Fibroblast of peridontal ligament (primary cell): ENCODE measurements around the gene QRICH2.
A peak's percentile ranks its signal among the peaks of the same experiment; 100 is the strongest.
"Not testable (repeated sequence)": the region's sequence is repeated elsewhere in the genome, so short reads cannot be mapped to it uniquely, and the experiment has no call there.

Source experiments
- DNase-seq: peaks from one replicate; pipeline ENCODE4 v3.0.0-alpha.2; 2010; ENCODE audit errors: extremely low read depth

The QRICH2 gene

GRCh38 chr17:76265624-76266243, 42.3 kb downstream of the QRICH2 start:
- DNase-seq, result peak; percentile 50

DNA sequence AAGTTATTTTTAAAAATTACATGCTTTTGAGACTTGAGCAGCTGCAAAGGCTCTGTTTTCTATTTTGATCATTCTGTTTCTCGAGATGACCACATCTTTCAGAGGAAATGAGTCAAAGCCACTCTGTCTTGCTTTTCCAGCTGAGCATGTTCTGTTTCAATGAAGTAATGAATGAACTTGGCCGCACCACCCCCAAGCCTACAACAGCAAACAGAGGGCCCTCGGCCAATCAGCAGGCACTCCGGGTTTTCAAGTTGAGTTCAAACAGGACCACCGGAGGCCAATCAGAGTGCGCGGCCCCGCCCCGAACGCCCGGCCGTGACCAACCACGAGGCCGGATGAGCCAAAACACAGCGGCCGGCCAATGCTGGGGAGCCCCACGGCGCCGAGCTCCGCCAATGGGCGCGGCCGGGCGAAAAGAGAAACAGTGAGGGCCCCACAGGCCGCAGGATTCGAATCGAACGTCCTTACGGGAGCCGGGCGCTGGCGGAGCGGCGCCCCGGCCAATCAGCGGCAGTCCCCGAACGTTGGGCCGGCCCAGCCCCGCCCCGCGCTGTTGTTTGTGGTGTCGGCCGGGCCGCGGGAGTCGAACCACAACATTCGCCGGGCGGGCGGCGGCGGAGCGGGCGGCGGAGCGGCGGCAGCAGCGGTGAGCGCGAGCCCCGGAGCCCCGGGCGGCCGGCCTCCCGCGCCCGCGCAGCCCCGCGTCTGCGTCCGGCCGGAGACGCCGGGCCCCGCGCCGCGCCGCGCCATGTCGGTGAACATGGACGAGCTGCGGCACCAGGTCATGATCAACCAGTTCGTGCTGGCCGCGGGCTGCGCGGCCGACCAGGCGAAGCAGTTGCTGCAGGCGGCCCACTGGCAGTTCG, 43.1 kb downstream of the QRICH2 start, which contains the start of gene UBALD2:
Gene UBALD2 (plus strand): TSS at position 594 of the 869 bp plus-strand sequence. CDS start 158 bp downstream, at position 752.
- peak; percentile 100 for DNase-seq

DNA sequence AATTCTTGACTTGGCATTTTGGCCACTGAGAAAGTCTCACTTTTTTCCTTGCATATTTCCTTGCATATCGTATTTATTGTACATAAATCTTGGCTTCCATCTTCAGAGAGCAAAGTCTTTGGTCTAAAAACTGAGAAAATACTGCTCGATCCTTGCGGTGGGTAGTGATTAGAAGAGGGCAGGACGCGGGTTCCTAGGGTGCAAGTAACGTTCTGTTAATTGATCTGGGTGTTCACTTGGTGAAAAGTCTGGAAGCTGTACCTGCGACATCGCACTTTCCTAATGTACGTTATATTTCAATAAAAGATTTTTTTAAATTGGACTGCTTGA, 43.7 kb downstream of the QRICH2 start:
- no peak for DNase-seq

- no peak for DNase-seq
Measured at GRCh38 chr17:76263896-76264295, 44.2 kb downstream of the QRICH2 start.

- no peak for DNase-seq
Measured at GRCh38 chr17:76262732-76263344, 45.2 kb downstream of the QRICH2 start.

DNA sequence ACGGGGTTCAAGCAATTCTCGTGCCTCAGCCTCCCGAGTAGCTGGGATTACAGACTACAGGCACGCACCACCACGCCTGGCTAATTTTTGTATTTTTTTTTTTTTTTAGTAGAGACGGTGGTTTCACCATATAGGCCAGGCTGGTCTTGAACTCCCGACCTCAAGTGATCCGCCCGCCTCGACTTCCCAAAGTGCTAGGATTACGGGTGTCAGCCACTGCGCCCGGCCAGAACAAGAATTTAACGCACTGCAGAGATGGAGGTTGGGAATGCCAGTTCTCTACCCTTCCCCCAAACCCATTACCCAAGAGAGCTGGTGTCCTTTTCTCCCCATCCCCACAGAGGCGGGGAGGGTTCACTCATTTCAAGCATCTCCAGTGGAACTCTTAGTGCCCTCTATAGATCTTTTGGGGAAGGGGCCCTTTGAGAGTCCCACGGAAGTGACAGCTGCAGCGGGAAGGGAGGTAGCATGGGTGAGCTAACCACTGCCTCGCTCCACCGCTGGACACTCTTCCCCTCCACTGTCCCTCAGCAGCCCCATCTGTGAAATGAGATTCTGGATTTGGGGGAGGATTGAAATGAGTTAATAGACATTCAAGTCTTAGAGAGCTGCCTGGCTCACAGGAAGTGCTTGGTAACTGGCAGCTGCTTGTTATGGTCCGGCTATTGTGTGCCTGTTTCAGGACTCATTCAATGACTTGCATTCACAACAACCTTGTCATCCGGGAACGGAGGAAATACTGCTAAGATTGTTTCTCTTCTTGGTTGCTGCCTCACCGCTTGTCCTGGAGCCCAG, 46.5 kb downstream of the QRICH2 start:
- peak; percentile 38 for DNase-seq

DNA sequence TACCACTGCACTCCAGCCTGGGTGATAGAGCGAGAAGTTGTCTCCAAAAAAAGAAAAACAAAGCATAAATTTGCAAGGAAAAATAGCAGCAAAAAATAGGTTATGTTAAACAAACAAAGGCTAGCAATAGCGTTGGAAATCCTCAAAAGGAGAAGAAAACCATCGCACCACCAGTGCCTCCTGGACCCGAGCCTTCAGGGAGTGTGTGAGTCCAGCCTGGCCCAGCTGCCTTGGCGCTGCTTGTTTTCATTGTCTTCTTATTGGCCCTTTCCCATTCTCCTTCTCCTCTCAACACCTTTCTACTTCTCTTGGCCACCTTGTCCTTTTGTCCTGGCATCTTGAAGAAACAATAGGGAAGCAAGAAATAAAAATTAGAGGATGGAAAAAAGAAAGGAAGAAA, 47.4 kb downstream of the QRICH2 start:
- DNase-seq, result no peak

DNA sequence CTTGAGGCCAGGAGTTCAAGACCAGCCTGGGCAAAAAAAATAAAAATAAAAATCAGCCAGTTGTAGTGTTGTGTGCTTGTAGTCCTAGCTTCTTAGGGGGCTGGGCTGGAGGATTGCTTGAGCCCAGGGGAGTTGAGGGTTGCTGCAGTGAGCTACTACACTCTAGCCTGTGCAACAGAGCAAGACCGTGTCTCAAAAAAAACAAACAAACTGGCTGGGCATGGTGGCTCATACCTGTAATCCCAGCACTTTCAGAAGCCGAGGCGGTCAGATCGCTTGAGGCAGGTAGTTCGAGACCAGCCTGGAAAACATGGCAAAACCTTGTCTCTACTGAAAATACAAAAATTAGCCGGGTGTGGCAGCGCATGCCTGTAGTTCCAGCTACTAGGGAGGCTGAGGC, 47.9 kb downstream of the QRICH2 start:
- no peak for DNase-seq

DNA sequence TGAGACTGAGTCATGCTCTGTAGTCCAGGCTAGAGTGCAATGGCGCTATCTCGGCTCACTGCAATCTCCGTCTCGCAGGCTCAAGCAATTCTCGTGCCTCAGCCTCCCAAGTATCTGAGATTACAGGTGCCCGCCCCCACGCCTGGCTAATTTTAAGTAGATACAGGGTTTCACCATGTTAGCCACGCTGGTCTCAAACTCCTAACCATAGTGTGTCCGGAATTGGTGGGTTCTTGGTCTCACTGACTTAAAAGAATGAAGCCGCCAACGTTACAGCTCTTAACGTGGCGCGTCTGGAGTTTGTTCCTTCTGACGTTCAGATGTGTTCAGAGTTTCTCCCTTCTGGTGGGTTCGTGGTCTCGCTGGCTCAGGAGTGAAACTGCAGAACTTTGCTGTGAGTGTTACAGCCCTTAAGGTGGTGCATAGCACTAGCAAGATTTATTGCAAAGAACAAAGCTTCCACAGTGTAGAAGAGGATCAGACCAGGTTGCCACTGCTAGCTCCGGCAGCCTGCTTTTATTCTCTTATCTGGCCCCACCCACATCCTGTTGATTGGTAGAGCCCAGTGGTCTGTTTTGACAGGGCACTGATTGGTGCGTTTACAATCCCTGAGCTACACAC, 51.5 kb downstream of the QRICH2 start:
- not testable (repeated sequence) for DNase-seq

- DNase-seq, result no peak
Measured at GRCh38 chr17:76255801-76256429, 52.2 kb downstream of the QRICH2 start.

- no peak for DNase-seq
Measured at GRCh38 chr17:76254275-76254674, 53.8 kb downstream of the QRICH2 start.

DNA sequence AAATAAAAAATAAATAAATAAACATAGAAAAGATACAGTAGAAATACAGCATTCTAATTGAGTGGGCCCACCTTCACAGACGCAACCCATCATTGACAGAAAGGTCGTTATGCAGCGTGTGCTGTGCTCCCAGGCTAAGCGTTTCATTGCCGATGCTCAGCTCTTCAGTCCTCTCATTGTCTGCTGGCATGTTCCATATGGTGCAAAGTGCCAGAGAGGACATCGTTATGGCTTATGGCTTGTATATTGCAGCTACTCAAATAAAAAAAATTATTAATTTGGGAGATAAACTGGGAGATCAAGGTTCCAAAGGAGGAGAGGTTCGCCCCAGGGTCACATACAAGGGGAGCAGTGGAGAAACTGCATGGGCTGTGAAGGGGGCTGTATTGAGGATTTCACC, 54.2 kb downstream of the QRICH2 start:
- DNase-seq, result no peak

GRCh38 chr17:76252967-76253766, 54.9 kb downstream of the QRICH2 start:
- not testable (repeated sequence) for DNase-seq

DNA sequence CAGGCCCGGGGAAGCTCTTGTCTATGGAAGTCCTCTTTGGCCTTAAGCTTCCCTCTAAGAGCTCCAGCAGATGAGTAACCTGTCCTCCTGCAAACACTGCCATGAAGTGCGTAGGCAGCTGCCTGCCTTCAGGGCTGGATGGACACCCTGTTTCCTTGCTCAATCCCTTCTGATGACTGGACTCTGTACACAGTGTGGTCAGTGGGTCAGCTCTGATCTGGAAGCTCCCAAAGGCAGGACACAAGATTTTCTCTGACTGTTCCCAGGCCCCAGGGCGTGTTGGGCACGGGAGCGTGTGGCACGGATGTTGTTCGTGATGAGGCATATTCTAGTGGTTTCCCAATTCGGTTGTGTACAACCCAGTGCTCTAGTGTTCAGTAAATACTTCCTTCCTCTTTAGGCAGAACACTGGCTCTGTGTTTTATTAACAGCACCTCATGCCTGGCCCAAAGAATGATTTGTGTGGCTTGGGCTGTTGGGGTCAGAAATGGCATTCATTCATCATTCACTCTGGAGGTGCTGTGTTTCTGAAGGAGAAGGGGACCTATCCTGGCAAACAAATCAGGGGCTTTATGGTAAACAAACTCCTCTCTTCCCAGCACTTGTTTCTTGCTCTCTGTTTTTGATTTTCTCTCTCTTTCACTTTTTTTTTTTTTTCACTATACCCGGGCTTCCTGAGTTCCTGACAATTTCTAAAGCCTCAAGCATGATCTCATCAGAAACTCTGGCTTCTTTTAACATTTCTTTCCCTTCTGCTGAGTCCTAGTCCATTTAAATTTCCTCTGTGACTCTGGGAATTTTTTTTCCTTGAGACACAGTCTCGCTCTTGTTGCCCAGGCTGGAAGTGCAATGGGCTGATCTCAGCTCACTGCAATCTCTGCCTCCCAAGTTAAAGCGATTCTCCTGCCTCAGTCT, 55.8 kb downstream of the QRICH2 start:
- DNase-seq, result peak; percentile 88

DNA sequence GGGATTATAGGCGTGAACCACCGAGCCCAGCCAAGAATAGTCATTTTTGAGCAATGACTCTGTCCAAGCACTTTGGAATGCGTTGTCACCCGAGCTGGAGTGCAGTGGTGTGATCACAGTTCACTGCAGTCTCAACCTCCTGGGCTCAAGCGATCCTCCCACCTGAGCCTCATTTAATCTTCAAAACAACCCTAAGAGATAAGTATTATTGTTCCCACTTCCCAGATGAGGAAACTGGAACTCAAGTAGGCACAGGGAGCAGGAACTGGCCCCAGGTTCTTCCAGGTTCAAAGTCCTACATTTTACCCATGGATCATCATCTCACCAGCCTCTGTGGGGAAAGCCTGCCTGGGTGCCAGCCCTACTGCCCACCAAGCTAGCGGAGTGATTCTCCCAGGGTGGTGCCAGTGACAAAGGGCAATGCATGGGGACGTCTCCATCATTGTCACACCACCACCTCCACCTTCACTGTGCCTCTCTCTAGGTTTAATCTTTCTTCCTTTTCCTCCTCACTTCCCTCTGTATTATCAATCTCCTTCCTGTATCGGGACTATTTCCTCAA, 56.5 kb downstream of the QRICH2 start:
- DNase-seq, result no peak

DNA sequence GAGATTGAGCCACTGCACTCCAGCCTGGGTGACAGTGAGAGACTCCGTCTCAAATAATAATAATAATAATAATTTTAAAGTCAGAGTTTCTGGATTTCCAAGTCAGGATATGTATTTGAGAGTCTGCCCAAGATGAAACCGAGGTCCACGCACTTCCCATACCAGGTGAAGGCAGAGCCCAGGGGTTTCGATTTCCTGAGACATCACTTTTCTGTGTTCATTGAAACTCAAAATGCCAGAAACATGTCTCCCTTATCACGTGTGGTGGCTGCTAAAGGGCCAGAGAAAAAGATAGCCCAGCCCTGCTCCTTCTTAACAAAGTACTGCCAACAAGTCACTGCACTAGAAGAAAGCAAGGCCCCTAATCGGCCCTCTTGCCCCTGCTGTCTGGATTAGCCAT, 57.9 kb downstream of the QRICH2 start:
- no peak for DNase-seq

DNA sequence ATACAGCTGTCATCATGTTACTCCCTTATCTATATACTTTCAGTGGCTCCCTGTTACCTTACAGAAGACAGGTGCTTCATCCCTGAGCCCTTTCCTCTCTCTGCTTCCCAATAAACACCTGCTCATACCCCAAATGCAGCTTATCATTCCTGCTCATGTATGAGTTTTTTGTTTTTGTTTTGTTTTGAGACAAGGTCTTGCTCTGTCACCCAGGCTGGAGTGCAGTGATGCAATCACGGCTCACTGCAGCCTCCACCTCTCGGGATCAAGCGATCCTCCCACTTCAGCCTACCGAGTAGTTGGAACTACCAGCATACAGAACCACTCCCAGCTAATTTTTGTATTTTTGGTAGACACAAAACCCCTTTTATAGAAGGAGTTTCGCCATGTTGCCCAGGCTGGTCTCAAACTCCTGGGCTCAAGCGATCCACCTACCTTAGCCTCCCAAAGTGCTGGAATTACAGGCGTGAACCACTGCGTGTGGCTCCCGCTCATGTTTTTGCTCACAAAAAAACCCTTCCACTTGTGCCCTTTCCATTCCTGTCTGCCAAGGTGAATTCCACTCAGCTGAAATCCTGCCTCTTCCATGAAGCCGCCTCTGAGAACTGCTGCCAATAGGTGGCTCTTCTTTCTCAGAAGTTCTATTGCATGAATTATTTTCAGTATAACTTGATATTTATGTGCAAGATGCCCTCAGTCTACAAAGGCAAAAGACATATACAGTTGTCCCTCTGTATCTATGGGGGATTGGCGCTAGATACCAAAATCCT, 59.9 kb downstream of the QRICH2 start:
- DNase-seq, result no peak

GRCh38 chr17:76247304-76247703, 60.8 kb downstream of the QRICH2 start:
- no peak for DNase-seq
